Measurements from ENCODE around the gene PPID. TPM values are rescaled to one million over a fixed set of nuclear protein-coding genes. Genes with fewer than 3 reads are reported as not detected.
"Not testable (repeated sequence)": the region's sequence is repeated elsewhere in the genome, so short reads cannot be mapped to it uniquely, and the experiment has no call there.

The PPID gene
- total RNA-seq, 2 experiments from 2014 or later, result 66.5 to 69.3 TPM

GRCh38 chr4:158754385-158755180 is 31.4 kb upstream of the PPID start:
- intact Hi-C loops (cut with micrococcal nuclease), result no loop called here
- CTCF ChIA-PET, result interaction anchor here (1.2 kb wide), 1 partner anchor 97 kb away, joined by 3 read pairs; no protein-coding TSS in a partner anchor
- no peak for TF ChIP-seq CTCF (IDR thresholded peaks at IDR 0.05)
- no peaks in the 10 kb centered on the region for H3K4me1 Mint-ChIP-seq (ENCODE audit: low read depth)
- no peak overlapping the region for H3K4me3 Mint-ChIP-seq
- H3K36me3 Mint-ChIP-seq (ENCODE audit: low read depth), result no peaks in the 10 kb centered on the region
- no peak overlapping the region for H3K27ac Mint-ChIP-seq
- POLR2A ChIA-PET, result interaction anchor here (0.6 kb wide), 1 partner anchor 491 kb away, joined by 3 read pairs; no protein-coding TSS in a partner anchor
- peaks cover 8% of the 10 kb centered on the region for H3K27me3 Mint-ChIP-seq
- ATAC-seq (no peak), DNase-seq (no peak)
- H3K9me3 Mint-ChIP-seq, result peaks cover 2% of the 10 kb centered on the region

- no peak for TF ChIP-seq CTCF (IDR thresholded peaks at IDR 0.05)
- H3K36me3 Mint-ChIP-seq (ENCODE audit: low read depth), result no peaks in the 10 kb centered on the region
- ChIA-PET CTCF (no interaction called here), POLR2A (no interaction called here)
- intact Hi-C loops (cut with micrococcal nuclease), result no loop called here
- no peaks in the 10 kb centered on the region for H3K9me3 Mint-ChIP-seq
- ATAC-seq (no peak), DNase-seq (no peak)
- no peak overlapping the region for H3K4me3 Mint-ChIP-seq
- H3K27ac Mint-ChIP-seq, result no peak overlapping the region
- H3K4me1 Mint-ChIP-seq (ENCODE audit: low read depth), result no peaks in the 10 kb centered on the region
- H3K27me3 Mint-ChIP-seq, result no peaks in the 10 kb centered on the region
Observed at GRCh38 chr4:158750379-158750778, 27.2 kb upstream of the PPID start.

GRCh38 chr4:158746537-158746936 is 23.3 kb upstream of the PPID start:
- DNase-seq; H3K36me3 Mint-ChIP-seq (ENCODE audit: low read depth); H3K9me3 Mint-ChIP-seq; H3K27ac Mint-ChIP-seq; H3K27me3 Mint-ChIP-seq; H3K4me1 Mint-ChIP-seq (ENCODE audit: low read depth); ATAC-seq; intact Hi-C loops (cut with micrococcal nuclease); CTCF ChIA-PET; POLR2A ChIA-PET; H3K4me3 Mint-ChIP-seq: not testable (repeated sequence)

GRCh38 chr4:158741326-158742021 is 18.3 kb upstream of the PPID start:
- Mint-ChIP-seq H3K27me3 (no peaks in the 10 kb centered on the region), H3K9me3 (no peaks in the 10 kb centered on the region), H3K36me3 (ENCODE audit: low read depth) (no peaks in the 10 kb centered on the region), H3K4me1 (ENCODE audit: low read depth) (no peaks in the 10 kb centered on the region), H3K27ac (no peak overlapping the region), H3K4me3 (no peak overlapping the region)
- DNase-seq, result no peak
- ATAC-seq, result no peak
- intact Hi-C loops (cut with micrococcal nuclease), result no loop called here
- no peak for TF ChIP-seq CTCF (IDR thresholded peaks at IDR 0.05)
- ChIA-PET POLR2A (no interaction called here), CTCF (interaction anchor here (0.6 to 1.3 kb wide), 3 partner anchors 11 to 15 kb away, joined by 3 to 4 read pairs (median 3); no protein-coding TSS in a partner anchor)

GRCh38 chr4:158739600-158739999 is 16.4 kb upstream of the PPID start:
- ChIA-PET CTCF (interaction anchor here (1.4 kb wide), 1 partner anchor 112 kb away, joined by 4 read pairs; no protein-coding TSS in a partner anchor), POLR2A (interaction anchor here (0.6 kb wide), 1 partner anchor 1789 kb away, joined by 3 read pairs; no protein-coding TSS in a partner anchor)
- no peaks in the 10 kb centered on the region for H3K9me3 Mint-ChIP-seq
- DNase-seq, result no peak
- no peaks in the 10 kb centered on the region for H3K27me3 Mint-ChIP-seq
- no peak for TF ChIP-seq CTCF (IDR thresholded peaks at IDR 0.05)
- no peaks in the 10 kb centered on the region for H3K4me1 Mint-ChIP-seq (ENCODE audit: low read depth)
- no peak for ATAC-seq
- H3K4me3 Mint-ChIP-seq, result no peak overlapping the region
- H3K36me3 Mint-ChIP-seq (ENCODE audit: low read depth), result no peaks in the 10 kb centered on the region
- no peak overlapping the region for H3K27ac Mint-ChIP-seq
- intact Hi-C loops (cut with micrococcal nuclease), result loop anchor here (10.0 kb wide), 1 partner anchor 705 kb away; no protein-coding TSS in a partner anchor

Measured in activated CD8-positive, alpha-beta T cell treated with anti-CD3 and anti-CD28 coated beads for 36 hours (primary cell).